Measurements from ENCODE around the gene KCNMA1.

Gene KCNMA1

DNA sequence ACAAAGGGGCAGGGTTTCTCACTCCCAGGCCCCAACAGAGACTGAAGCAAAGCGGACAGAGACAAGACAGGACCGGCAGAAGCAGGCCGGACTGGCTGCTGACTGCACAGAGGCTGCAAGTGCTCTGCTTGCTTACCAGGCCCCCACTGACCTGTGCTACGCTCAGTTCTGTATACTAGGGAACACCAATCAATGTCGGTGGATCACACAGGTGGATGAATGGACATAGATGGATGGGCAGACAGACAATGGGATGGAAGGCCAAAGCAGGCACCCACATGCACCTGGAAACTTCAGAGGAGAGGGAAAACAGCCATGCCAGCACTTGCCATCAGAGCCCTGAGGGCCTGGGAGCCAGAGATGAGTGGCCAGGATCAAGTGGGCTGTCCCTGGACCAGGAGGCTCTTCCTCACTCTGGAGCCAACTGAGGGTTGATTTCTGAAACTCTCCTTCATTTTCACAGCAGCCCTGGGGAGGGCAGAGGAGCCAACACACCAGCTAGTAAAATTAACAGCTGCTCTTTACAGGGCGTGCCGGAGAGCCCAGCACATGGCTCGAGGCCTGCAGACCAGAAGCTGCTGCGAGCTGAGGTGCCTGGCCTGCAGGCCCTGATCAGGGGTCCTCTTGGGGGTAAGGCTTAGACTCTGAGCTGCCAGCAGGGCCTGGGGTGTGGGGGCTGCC, 243.6 kb downstream of the KCNMA1 start:
- H3K4me3 ChIP-seq (ENCODE audit: low read depth, low read length) = no peak overlapping the region
- TF ChIP-seq, protein P1, sequence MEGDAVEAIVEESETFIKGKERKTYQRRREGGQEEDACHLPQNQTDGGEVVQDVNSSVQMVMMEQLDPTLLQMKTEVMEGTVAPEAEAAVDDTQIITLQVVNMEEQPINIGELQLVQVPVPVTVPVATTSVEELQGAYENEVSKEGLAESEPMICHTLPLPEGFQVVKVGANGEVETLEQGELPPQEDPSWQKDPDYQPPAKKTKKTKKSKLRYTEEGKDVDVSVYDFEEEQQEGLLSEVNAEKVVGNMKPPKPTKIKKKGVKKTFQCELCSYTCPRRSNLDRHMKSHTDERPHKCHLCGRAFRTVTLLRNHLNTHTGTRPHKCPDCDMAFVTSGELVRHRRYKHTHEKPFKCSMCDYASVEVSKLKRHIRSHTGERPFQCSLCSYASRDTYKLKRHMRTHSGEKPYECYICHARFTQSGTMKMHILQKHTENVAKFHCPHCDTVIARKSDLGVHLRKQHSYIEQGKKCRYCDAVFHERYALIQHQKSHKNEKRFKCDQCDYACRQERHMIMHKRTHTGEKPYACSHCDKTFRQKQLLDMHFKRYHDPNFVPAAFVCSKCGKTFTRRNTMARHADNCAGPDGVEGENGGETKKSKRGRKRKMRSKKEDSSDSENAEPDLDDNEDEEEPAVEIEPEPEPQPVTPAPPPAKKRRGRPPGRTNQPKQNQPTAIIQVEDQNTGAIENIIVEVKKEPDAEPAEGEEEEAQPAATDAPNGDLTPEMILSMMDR (IDR thresholded peaks at IDR 0.05; ENCODE audit: insufficient read depth, low read depth, low read length, missing control alignments) = no peak
- DNase-seq (ENCODE audit: low read depth) = no peak

DNA sequence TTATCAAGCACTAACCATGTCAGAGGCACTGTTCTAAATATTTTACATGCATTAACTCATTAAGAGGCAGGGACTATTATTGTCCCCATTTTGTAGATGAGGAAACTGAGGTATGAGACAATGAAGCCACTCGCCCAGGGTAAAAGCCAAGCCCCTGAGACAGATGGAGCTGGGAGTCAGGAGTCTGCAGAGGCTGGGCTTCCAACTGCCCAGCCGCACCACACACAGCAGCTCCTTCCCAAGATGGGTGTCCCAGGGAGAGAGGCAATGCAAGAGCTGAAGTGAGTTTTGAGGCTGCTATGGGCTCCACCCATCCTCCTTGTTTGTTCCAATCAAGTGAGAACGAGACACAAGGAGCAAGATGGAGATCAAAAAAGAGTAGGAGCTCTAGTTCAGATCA, 244.2 kb downstream of the KCNMA1 start:
- TF ChIP-seq, protein P1 (IDR thresholded peaks at IDR 0.05; ENCODE audit: insufficient read depth, low read depth, low read length, missing control alignments) = no peak
- no peak for DNase-seq (ENCODE audit: low read depth)
- no peak overlapping the region for H3K4me3 ChIP-seq (ENCODE audit: low read depth, low read length)

DNA sequence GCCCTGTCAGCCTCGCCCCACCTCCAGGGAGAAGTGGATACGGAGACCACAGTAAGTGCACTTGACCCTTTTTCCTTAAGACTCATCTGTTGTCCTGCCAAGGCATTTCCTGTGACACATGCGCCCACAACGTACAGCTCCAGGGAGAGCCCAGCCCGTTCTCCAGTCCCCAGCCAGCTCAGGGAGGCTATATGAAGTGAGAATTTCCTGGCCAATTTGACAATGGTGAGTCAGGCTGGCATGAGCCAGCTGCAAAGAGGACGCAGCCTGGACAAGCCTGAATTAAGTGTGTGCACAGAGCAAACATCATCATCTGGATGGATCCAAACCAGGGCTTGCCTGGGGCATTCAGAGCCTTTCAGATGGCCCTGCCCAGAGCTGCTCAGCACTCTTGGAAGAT, 244.8 kb downstream of the KCNMA1 start:
- DNase-seq (ENCODE audit: low read depth) = no peak
- H3K4me3 ChIP-seq (ENCODE audit: low read depth, low read length) = no peak overlapping the region
- TF ChIP-seq, protein P1 (IDR thresholded peaks at IDR 0.05; ENCODE audit: insufficient read depth, low read depth, low read length, missing control alignments) = no peak

DNA sequence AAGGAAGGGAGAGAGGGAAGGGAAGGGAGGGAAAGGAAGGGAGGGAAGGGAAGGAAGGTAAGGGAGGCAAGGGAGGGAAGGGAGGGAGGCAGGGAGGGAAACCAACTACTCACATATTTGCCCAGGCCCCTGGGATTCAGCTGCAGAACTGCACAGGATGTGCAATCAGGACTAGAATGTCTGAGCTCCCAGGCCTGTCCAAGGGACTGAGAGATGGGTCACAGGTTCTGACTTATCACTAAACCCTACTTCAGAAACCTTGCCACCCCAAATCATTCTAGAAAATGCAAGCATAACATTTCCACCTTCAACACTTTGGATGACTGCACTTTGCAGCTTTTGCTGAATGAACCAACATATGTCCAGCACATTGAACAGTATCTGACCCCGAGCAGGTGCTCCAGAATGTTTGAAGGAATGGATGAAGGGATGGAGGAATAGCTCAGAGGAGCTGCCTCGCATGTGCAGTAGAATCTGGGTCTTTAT, 245.3 kb downstream of the KCNMA1 start:
- DNase-seq (ENCODE audit: low read depth) = no peak
- H3K4me3 ChIP-seq (ENCODE audit: low read depth, low read length) = no peak overlapping the region
- TF ChIP-seq, protein P1 (IDR thresholded peaks at IDR 0.05; ENCODE audit: insufficient read depth, low read depth, low read length, missing control alignments) = no peak

DNA sequence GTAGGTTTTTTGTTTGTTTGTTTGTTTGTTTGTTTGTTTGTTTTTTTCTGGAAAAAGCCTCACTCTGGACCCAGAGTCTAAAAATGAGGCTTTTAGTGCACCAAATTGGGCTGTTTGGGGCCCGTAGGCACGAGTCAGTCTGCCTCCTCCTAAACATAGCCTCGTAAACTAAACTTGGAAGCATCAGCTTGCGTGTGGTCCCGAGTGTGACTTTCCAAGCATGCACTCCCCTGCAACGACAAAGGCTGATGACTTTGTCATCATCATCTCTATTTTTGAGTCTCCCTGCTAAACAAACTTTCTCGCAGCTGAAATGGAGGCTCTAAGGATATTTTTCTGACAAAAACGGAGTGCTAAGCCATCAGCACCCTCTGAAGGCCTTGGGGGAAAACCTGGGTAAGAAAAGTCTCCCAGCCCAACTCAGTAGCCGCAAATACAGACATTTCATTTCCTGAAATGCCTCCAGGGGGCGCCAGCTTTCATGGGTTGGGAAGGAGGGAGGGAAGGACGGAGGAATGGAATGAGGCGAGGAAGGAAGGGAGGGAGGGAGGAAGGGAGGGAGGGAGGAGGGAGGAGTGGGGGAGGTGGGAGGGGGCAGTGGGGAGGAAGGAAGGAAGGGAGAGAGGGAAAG, 245.9 kb downstream of the KCNMA1 start:
- H3K4me3 ChIP-seq (ENCODE audit: low read depth, low read length) = no peak overlapping the region
- DNase-seq (ENCODE audit: low read depth) = peak; percentile 65
- TF ChIP-seq, protein P1 (IDR thresholded peaks at IDR 0.05; ENCODE audit: insufficient read depth, low read depth, low read length, missing control alignments) = peak; percentile 63

DNA sequence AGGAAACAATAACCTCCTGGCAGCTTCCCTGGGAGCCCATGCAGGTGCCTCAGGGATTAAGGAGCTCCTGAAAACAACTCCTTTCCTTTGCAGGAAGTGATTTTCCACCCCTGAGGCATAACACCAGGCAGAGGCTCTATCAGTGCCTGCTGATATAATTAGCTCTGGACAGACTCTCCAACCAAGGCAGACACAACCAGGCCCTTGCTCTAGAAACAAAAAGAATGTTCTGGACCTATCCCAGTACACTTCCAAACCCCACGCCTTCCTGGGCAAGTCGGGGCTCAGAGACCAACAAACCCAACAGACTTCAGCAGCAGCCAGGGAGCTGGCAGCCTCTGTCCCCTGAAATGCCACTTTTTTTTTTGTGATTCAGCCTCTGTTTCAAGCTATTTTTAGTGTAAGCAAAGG, 247.1 kb downstream of the KCNMA1 start:
- TF ChIP-seq, protein P1 (IDR thresholded peaks at IDR 0.05; ENCODE audit: insufficient read depth, low read depth, low read length, missing control alignments) = no peak
- no peak for DNase-seq (ENCODE audit: low read depth)
- H3K4me3 ChIP-seq (ENCODE audit: low read depth, low read length) = no peak overlapping the region

Measured in GM12865 (cell line).